Karpas-422 (cell line): ENCODE measurements around the gene LCE2C. TPM values are rescaled to one million over a fixed set of nuclear protein-coding genes. Genes with fewer than 3 reads are reported as not detected.
"Not testable (repeated sequence)": the region's sequence is repeated elsewhere in the genome, so short reads cannot be mapped to it uniquely, and the experiment has no call there.

ENCODE experiments used
- DNase-seq: peaks from one replicate; pipeline ENCODE4 v3.0.0-alpha.2; 2015
- H2AFZ ChIP-seq: fragments of 200-600 bp; sonication (generic); 2 replicates; pipeline ENCODE4 v1.6.1; 2014; ENCODE audit warnings: antibody characterized with exemption, low read length, mixed read lengths
- H3K27ac ChIP-seq: fragments of 200-600 bp; sonication (generic); 2 replicates; pipeline ENCODE4 v1.5.1; 2014; ENCODE audit warnings: mild to moderate bottlenecking, low read length, moderate library complexity
- H3K27me3 ChIP-seq: fragments of 200-600 bp; sonication (generic); 2 replicates; pipeline ENCODE4 v1.6.1; 2014; ENCODE audit warnings: low read length, mixed read lengths
- H3K36me3 ChIP-seq: fragments of 200-600 bp; sonication (generic); 2 replicates; pipeline ENCODE4 v1.6.1; 2014; ENCODE audit warnings: low read length, mixed read lengths; ENCODE audit not compliant: insufficient read depth
- H3K4me1 ChIP-seq: fragments of 200-600 bp; sonication (generic); 2 replicates; pipeline ENCODE4 v1.6.1; 2014; ENCODE audit warnings: mild to moderate bottlenecking, low read length, mixed read lengths
- H3K4me2 ChIP-seq: fragments of 200-600 bp; sonication (generic); 2 replicates; pipeline ENCODE4 v1.6.1; 2014; ENCODE audit warnings: low read length, low read depth, mild to moderate bottlenecking; ENCODE audit not compliant: poor library complexity, severe bottlenecking
- H3K4me3 ChIP-seq: fragments of 200-600 bp; sonication (generic); 2 replicates; pipeline ENCODE4 v1.5.1; 2014; ENCODE audit warnings: mild to moderate bottlenecking, antibody characterized with exemption, low read length, mixed read lengths
- H3K79me2 ChIP-seq: fragments of 200-600 bp; sonication (generic); 2 replicates; pipeline ENCODE4 v1.6.1; 2014; ENCODE audit warnings: mild to moderate bottlenecking, low read length, mixed read lengths
- H3K9ac ChIP-seq: fragments of 200-600 bp; sonication (generic); 2 replicates; pipeline ENCODE4 v1.6.0; 2014; ENCODE audit warnings: low read length
- H3K9me2 ChIP-seq: fragments of 200-600 bp; sonication (generic), shearing (Covaris generic); replicated peaks from 2 replicates; pipeline ENCODE4 v1.6.0; 2014; ENCODE audit warnings: mild to moderate bottlenecking, low read length, moderate library complexity; ENCODE audit not compliant: insufficient read depth
- H3K9me3 ChIP-seq: fragments of 300-700, 200-600 bp; sonication (generic); 2 replicates; pipeline ENCODE4 v1.6.1; 2014; ENCODE audit warnings: low read length, mixed read lengths
- H4K20me1 ChIP-seq: fragments of 200-600 bp; sonication (generic); 2 replicates; pipeline ENCODE4 v1.6.1; 2014; ENCODE audit warnings: mild to moderate bottlenecking, antibody characterized with exemption, low read length, low read depth; ENCODE audit not compliant: insufficient read depth
- total RNA-seq: library from RNA; depleted of rRNA; stranded (reverse); fragments of >200 nt; shearing (Covaris generic); gene quantifications from 2 replicates; pipeline ENCODE4 v1.2.3, GENCODE V29; 2014; ENCODE audit warnings: low replicate concordance; rRNA removed

LCE2C gene
- total RNA-seq, 1 experiment from 2014 or later, result not detected

DNA sequence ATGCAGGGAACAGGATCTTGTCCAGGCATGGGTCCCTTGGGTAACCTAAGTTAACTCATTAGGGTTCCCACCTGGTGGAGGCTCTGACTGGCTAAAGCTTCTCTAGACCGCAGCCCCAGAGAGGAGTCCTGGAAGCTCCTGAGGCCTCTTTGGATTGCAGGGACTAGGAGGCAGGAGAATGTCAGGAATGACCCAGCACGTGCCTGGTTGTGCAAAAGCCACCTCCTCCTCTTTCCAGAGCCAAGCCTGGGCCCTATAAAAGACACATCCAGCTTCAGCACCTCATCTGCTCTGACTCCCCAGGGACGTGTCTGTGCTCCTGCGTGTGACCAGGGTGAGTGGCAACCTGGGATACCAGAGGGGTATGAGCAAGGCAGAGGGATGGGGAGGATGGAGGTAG is 10.7 kb downstream of the LCE2C start, which contains the start of gene LCE2B:
Gene LCE2B, plus strand, starts transcription at position 301 of the 400 bp plus-strand sequence. CDS start 721 bp downstream, outside the sequence.
- not testable (repeated sequence) for H3K4me2 ChIP-seq, H3K36me3 ChIP-seq, H3K27ac ChIP-seq, H3K9ac ChIP-seq, H2AFZ ChIP-seq, H3K9me3 ChIP-seq, H3K4me1 ChIP-seq, H4K20me1 ChIP-seq, DNase-seq, H3K27me3 ChIP-seq, H3K79me2 ChIP-seq, H3K4me3 ChIP-seq, H3K9me2 ChIP-seq

DNA sequence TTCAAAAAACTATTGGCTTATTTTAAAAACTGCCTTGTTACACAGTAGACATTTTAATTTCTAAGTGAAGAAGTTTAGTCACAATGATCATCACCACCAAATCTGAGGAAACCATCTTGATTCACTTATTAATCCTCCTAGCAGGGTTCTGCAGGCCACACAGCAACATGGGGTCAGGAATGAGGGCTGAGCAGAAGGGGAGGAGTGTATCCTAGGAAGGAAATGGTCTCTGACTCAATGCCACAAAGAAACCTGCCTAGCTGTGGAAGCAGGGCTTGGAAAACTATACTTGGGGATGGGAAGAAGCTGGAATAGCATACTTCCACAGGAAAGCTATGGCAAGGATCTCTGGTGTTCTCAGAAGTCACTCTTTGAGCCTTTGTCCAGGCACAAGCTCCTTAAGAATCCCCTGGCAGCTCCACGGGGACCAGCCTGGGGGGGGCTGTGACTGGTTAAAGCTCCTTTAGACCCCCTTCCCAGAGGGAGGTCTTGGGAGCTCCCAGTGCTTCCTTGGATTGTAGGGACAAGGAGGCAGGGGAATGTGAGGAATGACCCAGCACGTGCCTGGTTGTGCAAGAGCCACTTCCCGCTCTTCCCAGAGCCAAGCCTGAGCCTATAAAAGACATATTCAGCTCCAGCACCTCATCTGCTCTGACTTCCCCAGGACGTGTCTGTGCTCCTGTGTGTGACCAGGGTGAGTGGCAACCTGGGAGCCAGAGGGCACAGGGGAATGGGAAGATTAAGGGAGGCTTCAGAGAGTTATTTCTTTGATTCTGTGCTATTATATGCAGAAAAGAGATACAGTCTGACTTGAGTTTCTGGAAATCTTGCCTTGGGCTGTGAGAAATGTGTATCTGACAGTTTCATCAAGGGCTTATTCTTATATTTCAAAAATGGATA is 22.9 kb downstream of the LCE2C start, which contains the start of gene LCE2A:
Gene LCE2A, plus strand, starts transcription at position 645 of the 900 bp plus-strand sequence. CDS start 557 bp downstream, outside the sequence.
- Histone ChIP-seq H3K4me3 (no peak within 1 kb of the TSS), H3K4me2 (no peak within 1 kb of the TSS), H3K9me3 (no peaks in the 10 kb centered on the region), H3K27me3 (no peaks in the 10 kb centered on the region), H3K36me3 (no peaks in the 10 kb centered on the region), H3K9me2 (no peaks in the 10 kb centered on the region), H3K79me2 (no peaks in the 10 kb centered on the region), H4K20me1 (no peaks in the 10 kb centered on the region), H2AFZ (no peak within 1 kb of the TSS), H3K9ac (no peak within 1 kb of the TSS), H3K27ac (no peak within 1 kb of the TSS), H3K4me1 (no peaks in the 10 kb centered on the region)
- DNase-seq, result no peak

DNA sequence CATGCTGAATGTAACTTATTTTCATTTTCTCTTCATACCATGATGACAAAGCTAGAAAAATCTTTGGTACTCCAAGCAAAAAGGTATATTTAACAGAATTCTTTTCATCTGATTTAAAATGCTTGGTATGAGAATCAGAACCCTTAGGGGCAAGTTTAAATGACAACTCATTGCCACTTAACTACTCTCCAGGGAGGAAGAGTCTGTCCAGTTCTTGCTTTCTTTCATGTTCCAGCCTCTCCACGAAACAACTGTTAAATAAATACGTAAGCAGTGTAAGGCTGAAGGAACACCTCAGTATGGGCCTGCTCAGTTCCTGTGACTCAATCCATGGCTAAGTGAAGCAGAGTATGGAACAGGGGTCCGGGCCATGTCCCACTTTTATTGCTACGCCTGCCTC is 24.7 kb downstream of the LCE2C start:
- Histone ChIP-seq H3K4me3 (no peak overlapping the region), H3K79me2 (no peaks in the 10 kb centered on the region), H3K4me1 (no peaks in the 10 kb centered on the region), H2AFZ (no peak overlapping the region), H3K9me2 (no peaks in the 10 kb centered on the region), H3K4me2 (no peak overlapping the region), H3K27ac (no peak overlapping the region), H3K27me3 (no peaks in the 10 kb centered on the region), H4K20me1 (no peaks in the 10 kb centered on the region), H3K36me3 (no peaks in the 10 kb centered on the region), H3K9me3 (no peaks in the 10 kb centered on the region), H3K9ac (no peak overlapping the region)
- no peak for DNase-seq

DNA sequence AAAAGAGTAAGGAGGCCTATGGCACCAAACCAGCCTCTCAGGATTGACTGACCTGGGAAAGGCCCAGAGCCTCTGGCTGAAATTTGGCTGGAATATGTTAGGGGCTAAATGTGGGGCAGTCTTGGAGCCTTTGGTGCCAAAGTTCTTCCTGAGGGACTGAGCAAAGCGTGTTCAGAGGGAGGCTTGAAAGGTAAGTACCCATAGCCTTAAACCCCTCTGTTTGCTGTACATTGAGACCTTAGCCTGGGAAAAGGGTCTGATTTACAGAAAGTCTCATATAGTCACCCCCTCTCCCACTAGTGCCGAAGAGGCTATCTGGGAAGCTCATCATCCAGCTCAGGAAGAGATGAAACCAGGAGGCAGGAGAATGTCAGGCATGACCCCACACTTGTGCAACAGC is 32.8 kb downstream of the LCE2C start, which contains the start of gene LCE4A:
Gene LCE4A, plus strand, starts transcription at position 301 of the 400 bp plus-strand sequence. CDS start 916 bp downstream, outside the sequence.
- H3K9me3 ChIP-seq, result no peaks in the 10 kb centered on the region
- no peaks in the 10 kb centered on the region for H3K79me2 ChIP-seq
- no peaks in the 10 kb centered on the region for H3K27me3 ChIP-seq

DNA sequence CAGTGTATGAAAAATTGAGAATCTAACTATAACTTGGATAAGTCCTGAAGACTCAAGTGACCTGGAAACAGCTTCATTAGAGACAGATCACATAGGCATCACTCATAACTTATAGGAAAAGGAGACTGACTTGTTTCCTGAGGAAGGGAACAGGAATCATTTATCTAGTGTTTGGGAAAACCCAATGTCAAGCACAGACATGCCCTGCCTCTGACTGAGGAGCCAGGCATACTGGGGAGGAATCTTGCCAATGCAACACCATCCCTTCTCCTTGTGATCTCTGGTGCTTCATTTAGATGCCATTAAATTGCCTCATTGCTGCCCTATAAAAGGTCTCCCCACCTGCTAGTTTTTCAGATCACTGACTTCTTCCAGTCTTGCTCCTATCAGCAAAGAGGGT is 43.2 kb downstream of the LCE2C start:
- no peak overlapping the region for H3K9ac ChIP-seq
- H3K9me2 ChIP-seq, result no peaks in the 10 kb centered on the region
- no peak overlapping the region for H3K4me2 ChIP-seq
- no peaks in the 10 kb centered on the region for H3K79me2 ChIP-seq
- H4K20me1 ChIP-seq, result no peaks in the 10 kb centered on the region
- no peak overlapping the region for H3K4me3 ChIP-seq
- H3K27ac ChIP-seq, result no peak overlapping the region
- no peak overlapping the region for H2AFZ ChIP-seq
- DNase-seq, result no peak
- H3K36me3 ChIP-seq, result no peaks in the 10 kb centered on the region
- H3K27me3 ChIP-seq, result no peaks in the 10 kb centered on the region
- H3K9me3 ChIP-seq, result no peaks in the 10 kb centered on the region
- no peaks in the 10 kb centered on the region for H3K4me1 ChIP-seq

More for the DNA sequence above, 32.8 kb downstream of the LCE2C start, which contains the start of gene LCE4A:
- no peaks in the 10 kb centered on the region for H3K36me3 ChIP-seq
- no peak within 1 kb of the TSS for H3K4me3 ChIP-seq
- no peaks in the 10 kb centered on the region for H3K9me2 ChIP-seq
- H3K27ac ChIP-seq, result no peak within 1 kb of the TSS
- no peaks in the 10 kb centered on the region for H3K4me1 ChIP-seq
- no peak within 1 kb of the TSS for H3K4me2 ChIP-seq
- no peaks in the 10 kb centered on the region for H4K20me1 ChIP-seq
- no peak within 1 kb of the TSS for H2AFZ ChIP-seq
- no peak within 1 kb of the TSS for H3K9ac ChIP-seq
- no peak for DNase-seq

DNA sequence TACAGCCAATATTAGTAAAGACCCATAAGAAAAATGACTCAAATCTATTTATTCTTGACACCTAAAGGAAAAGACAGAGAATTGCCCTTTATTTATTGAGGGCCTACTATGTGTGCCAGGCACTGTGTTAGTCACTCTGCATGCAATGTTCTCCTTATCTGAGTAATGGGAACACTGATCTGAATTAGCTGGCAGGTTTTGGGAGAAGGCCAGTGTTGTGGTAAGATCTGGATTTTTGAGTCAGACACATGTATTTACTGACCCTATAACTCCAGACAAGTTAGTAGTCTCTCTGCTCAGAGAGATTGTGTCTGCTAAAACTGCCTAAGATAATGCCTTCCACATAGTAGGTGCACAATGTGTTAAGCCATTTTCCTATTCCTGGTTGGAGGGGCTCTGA is 50.2 kb downstream of the LCE2C start:
- Histone ChIP-seq H3K4me1 (no peaks in the 10 kb centered on the region), H3K9ac (no peak overlapping the region), H2AFZ (no peak overlapping the region), H3K27ac (no peak overlapping the region), H3K4me2 (no peak overlapping the region), H3K36me3 (no peaks in the 10 kb centered on the region), H3K79me2 (no peaks in the 10 kb centered on the region), H3K9me3 (no peaks in the 10 kb centered on the region), H4K20me1 (no peaks in the 10 kb centered on the region), H3K4me3 (no peak overlapping the region), H3K27me3 (no peaks in the 10 kb centered on the region), H3K9me2 (no peaks in the 10 kb centered on the region)
- DNase-seq, result no peak

Other genes starting within 250 kb of the LCE2C start
- not detected in 2 replicates for gene LCE5A, start 164.5 kb upstream of the LCE2C start, total RNA-seq
- gene CRCT1, start 160.8 kb upstream of the LCE2C start, total RNA-seq, result not detected in 2 replicates
- not detected in 2 replicates for gene LCE3E, start 108.5 kb upstream of the LCE2C start, total RNA-seq
- gene LCE3D, start 94.8 kb upstream of the LCE2C start, total RNA-seq, result not detected in 2 replicates
- gene LCE3C, start 75.0 kb upstream of the LCE2C start, total RNA-seq, result not detected in 2 replicates
- gene LCE3B, start 61.5 kb upstream of the LCE2C start, total RNA-seq, result not detected in 2 replicates
- not detected in 2 replicates for gene LCE3A, start 52.2 kb upstream of the LCE2C start, total RNA-seq
- gene LCE2D, start 11.9 kb upstream of the LCE2C start, total RNA-seq, result not detected in 2 replicates
- not detected in 2 replicates for gene LCE2B, start 10.8 kb downstream of the LCE2C start, total RNA-seq
- not detected in 2 replicates for gene LCE2A, start 23.1 kb downstream of the LCE2C start, total RNA-seq
- not detected in 2 replicates for gene LCE4A, start 32.9 kb downstream of the LCE2C start, total RNA-seq
- not detected in 2 replicates for gene KPRP, start 82.7 kb downstream of the LCE2C start, total RNA-seq
- gene LCE1F, start 99.9 kb downstream of the LCE2C start, total RNA-seq, result not detected in 2 replicates
- gene LCE1E, start 111.0 kb downstream of the LCE2C start, total RNA-seq, result not detected in 2 replicates
- gene LCE1D, start 121.4 kb downstream of the LCE2C start, total RNA-seq, result not detected in 2 replicates
- not detected in 2 replicates for gene LCE1C, start 131.4 kb downstream of the LCE2C start, total RNA-seq
- not detected in 2 replicates for gene LCE1B, start 136.7 kb downstream of the LCE2C start, total RNA-seq
- not detected in 2 replicates for gene LCE1A, start 152.2 kb downstream of the LCE2C start, total RNA-seq
- gene LCE6A, start 167.6 kb downstream of the LCE2C start, total RNA-seq, result not detected in 2 replicates
- not detected in 2 replicates for gene LCE7A, start 184.7 kb downstream of the LCE2C start, total RNA-seq
- not detected in 2 replicates for gene SMCP, start 203.0 kb downstream of the LCE2C start, total RNA-seq
- gene IVL, start 233.3 kb downstream of the LCE2C start, total RNA-seq, result not detected in 2 replicates